Fibroblast of skin of back (primary cell): ENCODE data around the gene TMEM125.

Experiments used
- DNase-seq: peaks from one replicate; pipeline ENCODE4 v3.0.0-alpha.2; 2013

TMEM125 gene

GRCh38 chr1:43247256-43247921, 22.4 kb upstream of the TMEM125 start:
- no peak for DNase-seq

- DNase-seq = no peak
These were observed 19.4 kb upstream of the TMEM125 start for GRCh38 chr1:43250351-43250761.

- DNase-seq = no peak
These were observed 18.8 kb upstream of the TMEM125 start for GRCh38 chr1:43251024-43251423.

GRCh38 chr1:43252225-43252624, 17.6 kb upstream of the TMEM125 start:
- DNase-seq = no peak

- no peak for DNase-seq
These were observed 16.6 kb upstream of the TMEM125 start for GRCh38 chr1:43253173-43253572.

- no peak for DNase-seq
These were observed 15.9 kb upstream of the TMEM125 start for GRCh38 chr1:43253876-43254275.

GRCh38 chr1:43255438-43256210, 14.2 kb upstream of the TMEM125 start:
- DNase-seq = no peak

- DNase-seq = no peak
These were observed 12.9 kb upstream of the TMEM125 start for GRCh38 chr1:43256675-43257570.

- DNase-seq = no peak
These were observed 11.4 kb upstream of the TMEM125 start for GRCh38 chr1:43258370-43258769.

- no peak for DNase-seq
These were observed 4.4 kb upstream of the TMEM125 start for GRCh38 chr1:43265431-43265830.

GRCh38 chr1:43266881-43267280, 2.9 kb upstream of the TMEM125 start:
- no peak for DNase-seq

GRCh38 chr1:43267291-43267805, 2.4 kb upstream of the TMEM125 start:
- peak; percentile 79 for DNase-seq

GRCh38 chr1:43267818-43268425, 1.9 kb upstream of the TMEM125 start:
- DNase-seq = no peak

- DNase-seq = no peak
These were observed 775 bp downstream of the TMEM125 start for GRCh38 chr1:43270421-43271095.

GRCh38 chr1:43271186-43272118, 1.7 kb downstream of the TMEM125 start:
- DNase-seq = no peak

- no peak for DNase-seq
These were observed 2.4 kb downstream of the TMEM125 start for GRCh38 chr1:43272161-43272560.

GRCh38 chr1:43272576-43273571, 3.1 kb downstream of the TMEM125 start:
- no peak for DNase-seq

- DNase-seq = no peak
These were observed 3.9 kb downstream of the TMEM125 start for GRCh38 chr1:43273708-43274107.

- DNase-seq = peak; percentile 73
These were observed 4.5 kb downstream of the TMEM125 start for GRCh38 chr1:43274125-43274803.
